ENCODE measurements around the gene TSPEAR. TPM values are rescaled to one million over a fixed set of nuclear protein-coding genes. Genes with fewer than 3 reads are reported as not detected.

Gene TSPEAR
- total and polyA plus RNA-seq, 2 of the 13 experiments (the other 11 are each of a cell fraction or from before 2014, with no cell fraction given) = 0.07 to 0.32 TPM

- TF ChIP-seq E2F5 (CRISPR knock-in tag; conservative IDR thresholded peaks at IDR 0.05) (no peak), TSC22D2 (CRISPR knock-in tag; IDR thresholded peaks at IDR 0.05; ENCODE audit: borderline replicate concordance) (no peak), ZNF275 (CRISPR knock-in tag; IDR thresholded peaks at IDR 0.05; ENCODE audit: borderline replicate concordance) (no peak), CSRNP1 (CRISPR knock-in tag; IDR thresholded peaks at IDR 0.05) (no peak), PHB2 (IDR thresholded peaks at IDR 0.05; ENCODE audit: partially characterized antibody) (no peak), ZNF333 (CRISPR knock-in tag; IDR thresholded peaks at IDR 0.05; ENCODE audit: borderline replicate concordance) (peak; percentile 37; the same call in 1 of the 2 replicates), ZNF510 (CRISPR knock-in tag; IDR thresholded peaks at IDR 0.05; ENCODE audit: low read depth) (no peak; the same call in 1 of the 2 replicates), ZNF709 (CRISPR knock-in tag; IDR thresholded peaks at IDR 0.05) (0 out of 2 replicates have a peak, but pooled peaks have one; percentile 29), HNRNPL (IDR thresholded peaks at IDR 0.05; ENCODE audit: low read depth, low read length) (0 out of 2 replicates have a peak, but pooled peaks have one; percentile 63), MIER2 (CRISPR knock-in tag; IDR thresholded peaks at IDR 0.05) (no peak), ZNF441 (CRISPR knock-in tag; IDR thresholded peaks at IDR 0.05; ENCODE audit: borderline replicate concordance) (no peak), ZBTB43 (CRISPR knock-in tag; conservative IDR thresholded peaks at IDR 0.05) (no peak), ZGPAT (CRISPR knock-in tag; IDR thresholded peaks at IDR 0.05) (0 out of 2 replicates have a peak, but pooled peaks have one; percentile 19), IRF1 (CRISPR knock-in tag; IDR thresholded peaks at IDR 0.05; ENCODE audit: low read depth) (no peak), ZNF564 (CRISPR knock-in tag; IDR thresholded peaks at IDR 0.05) (peak; percentile 46; the same call in 1 of the 2 replicates), ZNF784 (CRISPR knock-in tag; IDR thresholded peaks at IDR 0.05; ENCODE audit: borderline replicate concordance) (no peak), ZNF557 (CRISPR knock-in tag; IDR thresholded peaks at IDR 0.05) (0 out of 2 replicates have a peak, but pooled peaks have one; percentile 29), ZNF460 (CRISPR knock-in tag; IDR thresholded peaks at IDR 0.05; ENCODE audit: borderline replicate concordance) (no peak), ELF3 (CRISPR knock-in tag; IDR thresholded peaks at IDR 0.05) (peak; percentile 96), SRSF4 (IDR thresholded peaks at IDR 0.05; ENCODE audit: low read depth, low read length, poor library complexity, severe bottlenecking) (no peak)
Observed at GRCh38 chr21:44574457-44575306, 136.7 kb downstream of the TSPEAR start (continued).
